NCI-H510A (cell line): Measurements from ENCODE around the gene TEX11.
"Not testable (repeated sequence)": the region's sequence is repeated elsewhere in the genome, so short reads cannot be mapped to it uniquely, and the experiment has no call there.

ENCODE experiments used
- DNase-seq: peaks from one replicate; lab custom pipeline; 2025; lab: John Stamatoyannopoulos, UW

Gene TEX11

DNA sequence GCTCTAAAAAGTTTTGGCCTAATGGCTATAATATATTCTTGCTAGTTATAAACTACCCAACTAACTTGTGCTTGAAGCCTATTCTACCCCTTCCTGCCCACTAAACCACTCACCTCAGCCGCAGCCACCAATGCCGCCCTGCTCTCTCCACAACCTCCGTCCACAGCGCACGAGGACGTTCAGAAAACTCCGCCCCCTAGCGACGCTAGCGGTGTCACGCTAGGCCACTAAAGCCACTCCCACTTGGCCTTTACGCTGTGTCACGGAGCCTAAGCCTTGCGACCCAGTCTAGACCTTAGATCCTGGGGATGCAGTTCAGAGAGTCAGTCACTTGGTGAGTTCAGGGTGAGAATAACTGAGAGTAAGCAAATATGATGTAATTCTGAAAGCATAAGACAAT, at the start of gene TEX11:
TSS of gene TEX11 (minus strand) at position 171 of the 400 bp plus-strand sequence. CDS start 922 bp downstream, outside the sequence.
- no peak for DNase-seq

DNA sequence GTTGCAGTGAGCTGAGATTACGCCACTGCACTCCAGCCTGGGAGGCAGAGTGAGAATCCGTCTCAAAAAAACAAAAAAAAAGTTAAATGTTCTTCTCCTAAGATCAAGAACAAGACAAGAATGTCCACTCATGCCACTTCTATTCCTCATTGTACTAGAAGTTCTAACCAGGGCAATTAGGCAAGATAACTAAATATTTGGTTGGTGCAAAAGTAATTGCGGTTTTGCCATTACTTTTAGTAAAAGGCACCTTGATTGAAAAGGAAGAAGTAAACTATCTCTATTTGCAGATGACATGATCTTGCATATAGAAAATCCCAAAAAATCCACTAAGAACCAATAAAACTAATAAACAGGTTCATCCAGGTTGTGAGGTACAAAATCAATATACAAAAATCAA, 46.4 kb upstream of the TEX11 start:
- DNase-seq = no peak

- DNase-seq = no peak
Observed at GRCh38 chrX:70924294-70924911, 15.9 kb upstream of the TEX11 start.

GRCh38 chrX:70922774-70923473, 14.4 kb upstream of the TEX11 start:
- no peak for DNase-seq

- DNase-seq = no peak
Observed at GRCh38 chrX:70921709-70922352, 13.3 kb upstream of the TEX11 start.

DNA sequence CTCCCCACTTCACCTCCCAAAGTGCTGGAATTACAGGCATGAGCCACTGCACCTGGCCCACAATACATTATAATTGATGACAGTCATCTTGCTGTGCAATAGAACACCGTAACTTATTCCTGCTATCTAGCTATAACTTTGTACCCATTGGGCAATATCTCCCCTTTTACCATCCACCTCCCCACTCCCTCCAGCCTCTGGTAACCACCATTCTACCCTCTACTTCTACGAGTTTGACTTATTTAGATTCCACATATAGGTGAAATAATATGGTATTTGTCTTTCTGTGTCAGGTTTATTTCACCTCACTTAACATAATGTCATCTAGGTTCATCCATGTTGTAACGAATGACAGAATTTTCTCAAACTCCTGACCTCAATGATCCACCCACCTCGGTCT, 8.2 kb upstream of the TEX11 start:
- DNase-seq = no peak

DNA sequence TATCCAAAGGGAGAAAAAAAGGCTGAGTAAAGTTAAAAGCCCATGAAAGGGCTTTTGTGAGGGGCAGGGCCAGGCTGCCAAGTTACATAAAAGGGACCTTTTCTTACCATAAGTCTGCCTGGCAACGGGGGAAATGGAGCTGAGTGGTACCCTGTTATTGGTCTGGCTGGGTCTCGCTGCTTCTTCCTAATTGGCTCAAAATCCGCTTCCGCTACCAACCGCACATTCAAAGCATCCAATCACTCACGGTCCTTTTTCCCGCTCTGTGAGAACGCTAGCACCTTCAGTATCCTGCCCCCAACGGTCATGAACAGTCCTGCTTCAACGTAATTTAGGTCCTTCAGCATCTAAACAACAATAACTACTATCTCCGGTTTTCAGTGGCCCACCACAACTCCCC, 611 bp downstream of the TEX11 start:
- DNase-seq = no peak

DNA sequence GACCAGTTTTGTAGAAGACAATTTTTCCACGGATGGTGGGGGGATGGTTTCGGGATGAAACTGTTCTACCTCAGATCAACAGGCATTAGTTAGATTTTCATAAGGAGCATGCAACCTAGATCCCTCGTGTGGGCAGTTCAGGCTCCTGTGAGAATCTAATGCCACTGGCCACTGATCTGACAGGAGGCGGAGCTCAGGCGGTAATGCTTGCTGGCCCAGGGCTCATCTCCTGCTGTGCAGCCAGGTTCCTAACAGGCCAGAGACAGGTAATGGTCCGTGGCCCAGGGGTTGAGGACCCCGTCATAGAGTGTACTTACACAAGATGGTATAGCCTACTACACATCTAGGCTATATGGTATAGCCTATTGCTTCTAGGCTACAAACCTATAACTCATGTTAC, 7.0 kb downstream of the TEX11 start:
- DNase-seq = no peak

DNA sequence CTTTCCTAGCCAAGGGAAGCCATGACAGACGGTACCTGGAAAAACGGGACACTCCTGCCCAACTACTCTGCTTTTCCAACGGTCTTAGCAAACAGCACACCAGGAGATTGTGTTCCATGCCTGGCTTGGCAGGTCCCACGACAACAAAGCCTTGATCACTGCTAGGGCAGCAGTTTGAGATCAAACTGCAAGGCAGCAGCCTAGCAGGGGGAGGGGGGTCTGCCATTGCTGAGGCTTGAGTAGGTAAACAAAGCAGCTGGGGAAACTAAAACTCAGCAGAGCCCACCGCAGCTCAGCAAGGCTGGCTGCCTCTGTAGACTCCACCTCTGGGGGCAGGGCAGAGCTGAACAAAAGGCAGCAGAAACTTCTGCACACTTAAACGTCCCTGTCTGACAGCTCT, 18.1 kb downstream of the TEX11 start:
- DNase-seq = not testable (repeated sequence)

DNA sequence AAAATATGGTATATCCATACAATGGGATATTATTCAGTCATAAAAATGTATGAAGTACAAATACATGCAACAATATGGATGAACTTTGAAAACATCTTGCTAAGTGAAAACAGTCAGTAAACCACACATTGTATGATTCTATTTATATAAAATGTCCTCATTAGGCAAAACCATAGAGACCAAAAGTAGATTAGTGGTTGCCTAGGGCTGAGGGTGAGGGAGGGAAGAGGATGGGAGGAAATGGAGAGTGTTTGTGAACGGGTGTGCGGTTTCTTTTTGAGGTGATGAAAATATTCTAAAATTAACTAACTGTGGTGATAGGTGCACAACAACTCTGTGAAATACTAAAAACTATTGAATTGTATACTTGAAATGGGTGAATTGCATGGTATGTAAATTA, 29.6 kb downstream of the TEX11 start:
- no peak for DNase-seq

DNA sequence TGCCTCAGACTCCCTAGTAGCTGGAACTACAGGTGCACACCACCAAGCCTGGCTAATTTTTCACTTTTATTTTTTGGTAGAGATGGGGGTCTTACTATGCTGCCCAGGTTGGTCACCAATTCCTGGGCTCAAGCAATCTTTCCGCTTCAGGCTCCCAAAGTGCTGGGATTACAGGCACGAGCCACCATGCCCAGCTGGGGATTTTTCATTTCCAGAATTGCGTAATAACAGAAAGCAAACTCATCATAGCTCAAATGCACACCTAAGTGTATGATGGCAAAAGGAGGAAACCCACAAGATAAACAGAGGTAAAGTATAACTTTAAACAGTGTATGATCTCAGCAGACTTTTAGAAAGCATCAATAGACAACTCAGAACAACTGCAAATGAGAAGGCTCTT, 56.2 kb downstream of the TEX11 start:
- DNase-seq = no peak

DNA sequence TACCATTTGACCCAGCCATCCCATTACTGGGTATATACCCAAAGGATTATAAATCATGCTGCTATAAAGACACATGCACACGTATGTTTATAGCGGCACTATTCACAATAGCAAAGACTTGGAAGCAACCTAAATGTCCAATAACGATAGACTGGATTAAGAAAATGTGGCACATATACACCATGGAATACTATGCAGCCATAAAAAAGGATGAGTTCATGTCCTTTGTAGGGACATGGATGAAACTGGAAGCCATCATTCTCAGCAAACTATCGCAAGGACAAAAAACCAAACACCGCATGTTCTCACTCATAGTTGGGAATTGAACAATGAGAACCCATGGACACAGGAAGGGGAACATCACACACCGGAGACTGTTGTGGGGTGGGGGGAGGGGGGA, 64.4 kb downstream of the TEX11 start:
- DNase-seq = not testable (repeated sequence)

DNA sequence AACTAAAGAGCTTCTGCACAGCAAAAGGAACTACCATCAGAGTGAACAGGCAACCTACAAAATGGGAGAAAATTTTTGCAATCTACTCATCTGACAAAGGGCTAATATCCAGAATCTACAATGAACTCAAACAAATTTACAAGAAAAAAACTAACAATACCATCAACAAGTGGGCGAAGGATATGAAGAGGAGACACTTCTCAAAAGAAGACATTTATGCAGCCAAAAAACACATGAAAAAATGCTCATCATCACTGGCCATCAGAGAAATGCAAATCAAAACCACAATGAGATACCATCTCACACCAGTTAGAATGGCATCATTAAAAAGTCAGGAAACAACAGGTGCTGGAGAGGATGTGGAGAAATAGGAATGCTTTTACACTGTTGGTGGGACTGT, 64.9 kb downstream of the TEX11 start:
- not testable (repeated sequence) for DNase-seq

DNA sequence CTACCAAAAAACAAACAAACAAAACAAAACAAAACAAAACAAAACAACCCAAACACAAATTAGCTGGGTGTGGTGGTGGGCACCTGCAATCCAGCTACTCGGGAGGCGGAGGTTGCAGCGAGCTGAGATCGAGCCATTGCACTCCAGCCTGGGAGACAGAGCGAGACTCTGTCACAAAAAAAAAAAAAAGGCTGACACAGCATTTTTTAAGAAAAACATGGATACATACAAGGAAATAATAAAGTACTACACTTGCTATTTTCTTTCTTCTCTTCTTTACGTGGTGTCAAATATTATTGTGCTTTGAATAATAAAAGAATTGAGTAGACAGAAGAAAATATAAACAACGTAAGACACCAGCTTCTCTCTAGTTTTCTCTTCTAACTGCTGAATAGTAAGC, 73.9 kb downstream of the TEX11 start:
- DNase-seq = no peak

DNA sequence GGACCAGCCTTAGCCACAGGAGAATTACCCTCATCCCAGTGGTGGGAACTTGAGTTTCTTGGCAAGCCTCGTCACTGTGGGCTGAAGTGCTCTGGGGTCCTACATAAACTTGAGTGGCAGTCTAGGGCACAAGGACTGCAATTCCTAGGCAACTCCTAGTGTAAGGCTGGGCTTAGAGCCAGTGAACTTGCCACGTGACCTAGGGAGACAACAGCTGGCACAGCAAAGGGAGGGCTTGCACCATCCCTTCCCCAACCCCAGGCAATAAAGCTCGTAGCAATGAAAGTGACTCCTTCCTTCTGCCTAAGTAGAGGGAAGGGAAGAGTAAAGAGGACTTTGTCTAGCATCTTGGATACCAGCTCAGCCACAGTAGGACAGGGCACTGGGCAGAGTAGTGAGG, 81.8 kb downstream of the TEX11 start:
- DNase-seq = no peak

- no peak for DNase-seq
Observed at GRCh38 chrX:70825366-70825765, 83.1 kb downstream of the TEX11 start.

GRCh38 chrX:70808942-70809940, 99.3 kb downstream of the TEX11 start:
- no peak for DNase-seq

GRCh38 chrX:70806081-70806480, 102.4 kb downstream of the TEX11 start:
- DNase-seq = no peak

DNA sequence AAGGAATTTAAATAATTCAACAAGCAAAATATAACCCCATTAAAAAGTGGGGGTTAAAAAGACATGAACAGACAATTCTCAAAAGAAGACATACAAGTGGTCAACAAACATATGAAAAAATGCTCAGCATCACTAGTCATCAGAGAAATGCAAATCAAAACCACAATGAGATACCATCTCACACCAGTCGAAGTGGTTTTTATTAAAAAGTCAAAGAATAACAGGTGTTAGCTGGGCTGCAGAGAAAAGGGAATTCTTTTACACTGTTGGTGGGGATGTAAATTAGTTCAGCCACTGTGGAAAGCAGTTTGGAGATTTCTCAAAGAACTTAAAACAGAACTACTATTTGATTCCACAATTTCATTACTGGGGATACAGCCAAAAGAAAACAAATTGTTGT, 111.8 kb downstream of the TEX11 start:
- not testable (repeated sequence) for DNase-seq

- no peak for DNase-seq
Observed at GRCh38 chrX:70774223-70774622, 134.3 kb downstream of the TEX11 start.

GRCh38 chrX:70769659-70770227, 138.8 kb downstream of the TEX11 start:
- no peak for DNase-seq

DNA sequence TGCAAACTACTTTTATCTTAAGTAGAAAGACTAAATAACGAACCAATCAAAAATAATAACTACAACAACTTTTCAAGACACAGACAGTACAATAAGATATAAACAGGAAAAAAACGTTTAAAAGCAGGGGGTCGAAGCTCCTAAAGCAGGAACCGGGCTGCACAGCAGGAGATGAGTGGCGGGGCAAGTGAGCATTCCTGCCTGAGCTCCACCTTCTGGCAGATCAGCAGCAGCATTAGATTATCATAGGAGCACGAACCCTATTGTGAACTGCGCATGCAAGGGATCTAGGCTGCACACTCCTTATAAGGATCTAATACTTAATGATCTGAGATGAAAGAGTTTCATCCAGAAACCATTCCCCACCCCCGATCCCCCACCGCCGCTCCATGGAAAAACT, 146.2 kb downstream of the TEX11 start:
- DNase-seq = no peak
